K562 (cell line): Measurements from ENCODE around the gene ANKRD33. TPM values are rescaled to one million over a fixed set of nuclear protein-coding genes. Genes with fewer than 3 reads are reported as not detected.

Source experiments
- ATAC-seq: fragments of 200-7000 bp; cut with Tn5 transposase; 3 replicates; pipeline ENCODE4 v1.9.1; 2020; ENCODE audit warnings: moderate library complexity
- BruUV-seq: library from RNA; stranded (reverse); fragments of 400-500 nt; replicated peaks from 2 replicates; lab custom pipeline; 2021; lab: Mats Ljungman, UMichigan
- CTCF ChIA-PET: fragments of 300-600 bp; formaldehyde crosslinking; extraction: SDS; loops from one replicate; lab custom pipeline; 2021; ENCODE audit warnings: low intra/inter-chr PET ratio; lab: Yijun Ruan, JAX
- POLR2A ChIA-PET: fragments of 300-600, 350-650 bp; sonication (Branson Sonifier 250); formaldehyde crosslinking; extraction: SDS; loops from one replicate; lab custom pipeline; 2021; ENCODE audit warnings: antibody characterized with exemption, inconsistent platforms; lab: Yijun Ruan, JAX
- DNase-seq, 4 experiments: peaks; one replicate each; pipeline versions ENCODE4 v3.0.0 to v3.0.0-alpha.2; 2011 to 2018; ENCODE audit warnings: low spot score in 3 of 4, mixed read lengths in 3 of 4; ENCODE audit errors: extremely low read depth in 1 of 4
- FAIRE-seq: peaks from 2 replicates; lab custom pipeline; 2011; peaks lifted over from hg19 to GRCh38; lab: Jason Lieb, UNC
- H2AFZ ChIP-seq: 2 replicates; pipeline ENCODE4 v1.6.0; 2011; ENCODE audit warnings: low read depth, low read length, control low read depth, inconsistent platforms
- H3K27ac ChIP-seq: fragments of 200-600 bp; 3 replicates; pipeline ENCODE4 v1.8.0; 2011; ENCODE audit warnings: low read depth, mild to moderate bottlenecking, control low read depth, inconsistent platforms, low read length, moderate library complexity, mixed read lengths; ENCODE audit errors: extremely low read depth
- H3K27me3 ChIP-seq, 2 experiments: fragments of 300-600 bp in 1 of 2; 2 replicates in 1 of 2; 3 replicates in 1 of 2; pipeline versions ENCODE4 v1.6.0 to v1.8.0; 2011; ENCODE audit warnings: inconsistent platforms in 2 of 2, low read length in 2 of 2, mild to moderate bottlenecking in 1 of 2, mixed read lengths in 1 of 2, moderate library complexity in 1 of 2; ENCODE audit not compliant: control insufficient read depth in 2 of 2, insufficient read depth in 2 of 2
- H3K36me3 ChIP-seq: fragments of 300-600 bp; 3 replicates; pipeline ENCODE4 v1.8.0; 2011; ENCODE audit warnings: mild to moderate bottlenecking, low read length, inconsistent platforms; ENCODE audit not compliant: control insufficient read depth, insufficient read depth
- H3K4me1 ChIP-seq, 2 experiments: fragments of 200-600 bp in 1 of 2; replicated peaks in 1 of 2; 2 replicates in 1 of 2; 3 replicates in 1 of 2; pipeline versions ENCODE4 v1.5.1 to v1.8.0; 2011; ENCODE audit warnings: inconsistent platforms in 2 of 2, low read length in 2 of 2, mild to moderate bottlenecking in 1 of 2, mixed read lengths in 1 of 2, moderate library complexity in 1 of 2; ENCODE audit not compliant: control insufficient read depth in 2 of 2, insufficient read depth in 2 of 2
- H3K4me2 ChIP-seq: 2 replicates; pipeline ENCODE4 v1.6.1; 2011; ENCODE audit warnings: low read length, control low read depth, inconsistent platforms, mixed read lengths; ENCODE audit not compliant: insufficient read depth
- H3K4me3 ChIP-seq: fragments of 200-600 bp; sonication (generic), shearing (Covaris generic); 2 replicates; pipeline ENCODE4 v1.5.1; 2016; ENCODE audit warnings: control low read depth, inconsistent platforms
- H3K79me2 ChIP-seq: fragments of 200-600 bp; 3 replicates; pipeline ENCODE4 v1.8.0; 2011; ENCODE audit warnings: low read length, inconsistent platforms; ENCODE audit not compliant: control insufficient read depth, insufficient read depth
- H3K9ac ChIP-seq, 2 experiments: 2 replicates each; pipeline versions ENCODE4 v1.6.0 to v1.6.1; 2011; ENCODE audit warnings: low read depth in 2 of 2, low read length in 2 of 2, control low read depth in 1 of 2, inconsistent platforms in 1 of 2, mild to moderate bottlenecking in 1 of 2, mixed read lengths in 1 of 2; ENCODE audit not compliant: insufficient read depth in 1 of 2
- H3K9me1 ChIP-seq: one replicate; pipeline ENCODE4 v1.6.0; 2011; ENCODE audit warnings: inconsistent platforms, mild to moderate bottlenecking, low read length, moderate library complexity; ENCODE audit not compliant: control insufficient read depth, insufficient read depth
- H3K9me3 ChIP-seq: replicated peaks from 2 replicates; pipeline ENCODE4 v1.5.1; 2011; ENCODE audit warnings: low read depth, low read length, inconsistent platforms; ENCODE audit not compliant: control insufficient read depth, insufficient read depth
- H4K20me1 ChIP-seq: replicated peaks from 2 replicates; pipeline ENCODE4 v1.6.1; 2011; ENCODE audit warnings: low read length, inconsistent platforms, mixed read lengths; ENCODE audit not compliant: control insufficient read depth, insufficient read depth
- CEBPG ChIP-seq, 3 experiments: fragments of 200-800 bp in 1 of 3; sonication (Bioruptor generic) in 1 of 3; sonication (generic) in 1 of 3; formaldehyde crosslinking in 1 of 3; IDR thresholded peaks in 2 of 3; conservative IDR thresholded peaks in 1 of 3; 2 replicates each; pipeline versions ENCODE4 v1.6.1 to v1.8.0; 2016 to 2022; ENCODE audit warnings: missing compliant biosample characterization in 2 of 3, missing genetic modification characterization in 2 of 3, mild to moderate bottlenecking in 1 of 3, missing genetic modification reagents in 1 of 3
- SPI1 ChIP-seq: IDR thresholded peaks from 2 replicates; pipeline ENCODE4 v1.6.1; 2011; ENCODE audit warnings: low read depth, low read length, control low read depth, borderline replicate concordance
- U2AF1 ChIP-seq: fragments of 200-400 bp; formaldehyde crosslinking; optimal IDR thresholded peaks from 2 replicates; pipeline ENCODE3; 2017; ENCODE audit warnings: mild to moderate bottlenecking, low read depth, low read length, moderate library complexity
- ZBTB7A ChIP-seq: IDR thresholded peaks from 2 replicates; pipeline ENCODE4 v1.6.1; 2011; ENCODE audit warnings: low read depth, mild to moderate bottlenecking, low read length, moderate library complexity, borderline replicate concordance; ENCODE audit not compliant: control insufficient read depth
- ZC3H8 ChIP-seq: fragments of 450-650 bp; IDR thresholded peaks from 2 replicates; pipeline ENCODE4 v1.6.1; 2017
- WGBS: fragments of 100-300 bp; shearing (Covaris generic); methylation state at CpG from one replicate; pipeline ENCODE4 v1.1.6; 2016; ENCODE audit warnings: low coverage, mixed read lengths; ENCODE audit not compliant: insufficient coverage; ENCODE audit errors: missing lambda C conversion rate; 5-methylcytosine and 5-hydroxymethylcytosine counted together
- in situ Hi-C: fragments of 300-500 bp; cut with MboI; formaldehyde crosslinking; loops from 4 replicates; pipeline ENCODE4 v1.15.0; 2018; ENCODE audit warnings: inconsistent platforms, mixed read lengths
- intact Hi-C: fragments of 100-400 bp; cut with micrococcal nuclease; formaldehyde crosslinking; loops from 2 replicates; pipeline ENCODE4 v1.14.2; 2022
- polyA plus RNA-seq, 8 experiments: library from polyadenylated mRNA; depleted of rRNA in 4 of 8; stranded (reverse) in 5 of 8; unstranded in 3 of 8; fragments of >200 nt; fragmentation: Nextera tagmentation in 2 of 8; fragmentation: Illumina TruSeq in 1 of 8; extraction: Ambion mirVana in 2 of 8; extraction: Trizol in 1 of 8; gene quantifications; 2 replicates each; pipeline versions ENCODE4 v1.2.1 to v1.2.3, GENCODE V29; 2011 to 2014; ENCODE audit warnings: inconsistent platforms in 1 of 8, missing spikeins in 1 of 8
- total RNA-seq, 7 experiments: library from RNA; depleted of rRNA in 6 of 7; stranded (reverse); fragments of >200 nt in 6 of 7; fragmentation: Illumina TruSeq in 2 of 7; extraction: Trizol in 2 of 7; gene quantifications; 2 replicates each; pipeline versions ENCODE4 v1.2.1 to v1.2.3, GENCODE V29; 2011 to 2021; ENCODE audit warnings: low replicate concordance in 1 of 7

Gene ANKRD33
- total and polyA plus RNA-seq, 9 of the 15 experiments (the other 6 are each of a cell fraction or from before 2014, with no cell fraction given), result 0.04 to 0.11 (median 0.07) TPM; not detected in 4

DNA sequence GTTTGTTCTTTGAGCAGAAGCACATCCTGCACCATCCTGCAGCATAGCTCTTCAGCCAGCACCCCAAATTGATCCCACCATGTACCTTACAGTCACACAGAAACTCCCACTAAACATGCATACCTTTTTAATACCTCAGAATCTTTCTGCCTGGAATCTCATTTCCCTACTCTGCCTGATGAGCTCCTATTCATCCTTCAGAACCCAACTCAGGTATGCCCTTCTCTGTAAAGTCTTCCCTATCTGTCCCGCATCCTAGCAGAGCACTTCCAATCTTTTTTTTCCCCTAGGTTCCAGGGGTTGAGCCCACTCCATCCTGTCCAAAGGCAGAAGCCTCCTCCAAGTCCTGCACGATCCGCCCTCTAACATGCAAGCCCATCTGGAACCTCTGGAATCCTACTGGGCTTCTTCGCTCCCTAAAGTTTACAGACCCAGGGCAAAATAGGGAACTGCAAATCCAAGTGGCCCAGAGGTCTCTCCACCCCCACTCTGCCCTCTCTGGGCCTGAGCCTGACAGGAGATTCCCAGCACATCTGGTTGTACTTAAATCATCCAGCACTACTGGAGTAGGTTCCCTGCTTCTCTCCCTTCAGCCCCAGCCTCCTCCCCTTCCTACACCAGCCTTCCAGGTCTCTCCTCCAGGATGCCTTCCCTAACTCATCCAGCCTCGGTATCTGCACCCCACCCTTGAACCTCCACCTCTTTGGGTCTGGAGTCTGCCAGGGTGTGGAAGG lies 35.3 kb upstream of the ANKRD33 start:
- BruUV-seq, result no TSS peak
- Histone ChIP-seq H3K4me3 (no peak overlapping the region), H3K79me2 (no peaks in the 10 kb centered on the region), H4K20me1 (peaks cover 14% of the 10 kb centered on the region; the same call in 1 of the 2 replicates), H3K27ac (no peak overlapping the region)
- in situ Hi-C loops, result no loop called here
- POLR2A ChIA-PET, result interaction anchor here (0.6 kb wide), 1 partner anchor 261 kb away, joined by 3 read pairs; no protein-coding TSS in a partner anchor
- WGBS, result 5% methylated on average over 5 of the region's 5 CpGs
- no peak for FAIRE-seq
- intact Hi-C loops, result no loop called here
- peak; percentile 32; the same call in 1 of the 2 replicates for TF ChIP-seq SPI1
- TF ChIP-seq ZC3H8, result no peak
- TF ChIP-seq ZBTB7A, result no peak
- TF ChIP-seq U2AF1, result no peak
- TF ChIP-seq CEBPG (CRISPR knock-in tag; IDR thresholded peaks at IDR 0.05), result no peak
- TF ChIP-seq CEBPG (tag; conservative IDR thresholded peaks at IDR 0.05 in 1 of 2, IDR thresholded peaks at IDR 0.05 in 1 of 2), result no peak
- TF ChIP-seq, all 486 proteins: peak for 1
- no peak for ATAC-seq
- Histone ChIP-seq H3K27me3 (peaks cover 29 to 64% of the 10 kb centered on the region in 2 experiments; a peak in 4 of 5 replicates), H3K9ac (no peak overlapping the region), H2AFZ (no peak overlapping the region), H3K36me3 (no peaks in the 10 kb centered on the region), H3K4me2 (no peak overlapping the region), H3K4me1 (peaks cover 0 to 14% of the 10 kb centered on the region in 2 experiments; a peak in 3 of 5 replicates), H3K9me3 (no peaks in the 10 kb centered on the region), H3K9me1 (no peaks in the 10 kb centered on the region)
- CTCF ChIA-PET, result no interaction called here
- DNase-seq, result no peak
